Psoas muscle (tissue), 8 donors: ENCODE data around the gene TMEM132C. TPM values are rescaled to one million over a fixed set of nuclear protein-coding genes. Genes with fewer than 3 reads are reported as not detected.

Experiments used
- ATAC-seq, 4 donors: fragments of 200-7000 bp; cut with Tn5 transposase; one replicate each; pipeline ENCODE4 v1.9.1; 2020; ENCODE audit warnings: moderate library complexity in 3 of 4, mild to moderate bottlenecking in 2 of 4
- DNase-seq, 2 donors: peaks; one replicate each; pipeline ENCODE4 v3.0.0-alpha.2; 2020
- H3K27ac ChIP-seq: fragments of 200-600 bp; one replicate; pipeline ENCODE4 v1.8.0; 2022
- H3K27me3 ChIP-seq, 3 donors: fragments of 200-600 bp in 1 of 3; one replicate each; pipeline versions ENCODE4 v1.6.1 to v1.8.0; 2013 to 2022; ENCODE audit warnings: low read length in 2 of 3, mild to moderate bottlenecking in 2 of 3, moderate library complexity in 1 of 3; ENCODE audit not compliant: insufficient read depth in 3 of 3
- H3K36me3 ChIP-seq, 2 donors: fragments of 200-600 bp in 1 of 2; one replicate each; pipeline versions ENCODE4 v1.6.1 to v1.8.0; 2013 to 2022; ENCODE audit warnings: low read depth in 1 of 2, mild to moderate bottlenecking in 1 of 2, moderate library complexity in 1 of 2; ENCODE audit not compliant: insufficient read depth in 1 of 2
- H3K4me1 ChIP-seq: fragments of 200-600 bp; one replicate; pipeline ENCODE4 v1.8.0; 2022
- H3K4me3 ChIP-seq: fragments of 200-600 bp; one replicate; pipeline ENCODE4 v1.8.0; 2022; ENCODE audit warnings: mild to moderate bottlenecking
- H3K9me3 ChIP-seq: fragments of 200-600 bp; one replicate; pipeline ENCODE4 v1.8.0; 2022
- CTCF ChIP-seq: fragments of 200-600 bp; IDR thresholded peaks from one replicate; pipeline ENCODE4 v1.8.0; 2022; ENCODE audit warnings: antibody characterized with exemption
- WGBS, 3 donors: extraction: QIAGEN DNeasy Blood & Tissue Kit; methylation state at CpG; one replicate each; pipeline versions ENCODE4 v1.1.6 to v1.1.7; 2013; 5-methylcytosine and 5-hydroxymethylcytosine counted together
- intact Hi-C, 2 donors: fragments of 100-400 bp; cut with DNase I; formaldehyde crosslinking; loops; one replicate each; pipeline versions ENCODE4 v1.11.0 to v1.14.2; 2022
- polyA plus RNA-seq, 3 donors: library from polyadenylated mRNA; stranded (reverse); fragments of 200-250 nt; gene quantifications; one replicate each; pipeline ENCODE4 v1.2.3, GENCODE V29; 2013
- total RNA-seq, 4 donors: library from RNA; stranded (reverse); fragmentation: NEBNext Ultra II Directional in 2 of 4; extraction: Animal tissue kit (Norgen Biotek cat#: 25700) in 2 of 4; gene quantifications; one replicate each; pipeline versions ENCODE4 v1.2.1 to v1.2.4, GENCODE V29; 2021 to 2023
- donor health status: healthy with polysubstance abuse.
- donor health status: DM: no; HTN: no; CAD: no; lungs with moderate emphysema.
- donor health status: Bipolar disorder and iron deficiency.
- donor health status: healthy.
- donor health status: DM: yes; HTN: yes; CAD: no.
- donor health status: DM: no; HTN: no; CAD: no.
- donor health status: DM: no; HTN: no; CAD: no.
- donor health status: DM: yes; HTN: yes; CAD: no.

TMEM132C gene
- total and polyA plus RNA-seq, 7 donors, result 0.16 to 0.77 (median 0.47) TPM

- Histone ChIP-seq H3K4me1 (no peaks in the 10 kb centered on the region), H3K9me3 (no peaks in the 10 kb centered on the region), H3K27ac (no peak overlapping the region), H3K27me3 (peaks cover 0 to 2% (median 0%) of the 10 kb centered on the region in 3 donors), H3K36me3 (no peaks in the 10 kb centered on the region), H3K4me3 (no peak overlapping the region)
- no peak for DNase-seq
- no peak for ATAC-seq
- 68 to 76% (median 72%) methylated on average over 6 of the region's 6 CpGs for WGBS, 3 donors
- TF ChIP-seq CTCF, result no peak
- intact Hi-C loops, result no loop called here
Measured at GRCh38 chr12:128524439-128524838, 257.5 kb downstream of the TMEM132C start.

- DNase-seq (no peak), ATAC-seq (no peak)
- intact Hi-C loops, result no loop called here
- Histone ChIP-seq H3K27me3 (peaks cover 0 to 2% (median 0%) of the 10 kb centered on the region in 3 donors), H3K4me1 (no peaks in the 10 kb centered on the region), H3K4me3 (no peak overlapping the region), H3K27ac (no peak overlapping the region), H3K9me3 (no peaks in the 10 kb centered on the region), H3K36me3 (no peaks in the 10 kb centered on the region)
- 27 to 47% (median 39%) methylated on average over 3 of the region's 3 CpGs for WGBS, 3 donors
- no peak for TF ChIP-seq CTCF
Measured at GRCh38 chr12:128531170-128531569, 264.2 kb downstream of the TMEM132C start.

GRCh38 chr12:128534906-128535305 lies 267.9 kb downstream of the TMEM132C start:
- 33 to 56% (median 41%) methylated on average over 5 of the region's 5 CpGs for WGBS, 3 donors
- Histone ChIP-seq H3K9me3 (peaks cover 6% of the 10 kb centered on the region), H3K4me1 (no peaks in the 10 kb centered on the region), H3K27ac (no peak overlapping the region), H3K36me3 (no peaks in the 10 kb centered on the region), H3K27me3 (no peaks in the 10 kb centered on the region), H3K4me3 (no peak overlapping the region)
- no peak for TF ChIP-seq CTCF
- ATAC-seq (no peak), DNase-seq (no peak)
- intact Hi-C loops, result no loop called here

GRCh38 chr12:128536810-128537209 lies 269.8 kb downstream of the TMEM132C start:
- no peak overlapping the region for H3K27ac ChIP-seq
- no peak overlapping the region for H3K4me3 ChIP-seq
- H3K27me3 ChIP-seq, result no peaks in the 10 kb centered on the region
- intact Hi-C loops, result no loop called here
- H3K9me3 ChIP-seq, result peaks cover 6% of the 10 kb centered on the region
- DNase-seq (no peak), ATAC-seq (no peak)
- no peaks in the 10 kb centered on the region for H3K36me3 ChIP-seq
- TF ChIP-seq CTCF, result no peak
- no peaks in the 10 kb centered on the region for H3K4me1 ChIP-seq

GRCh38 chr12:128537668-128538067 lies 270.7 kb downstream of the TMEM132C start:
- H3K36me3 ChIP-seq, result no peaks in the 10 kb centered on the region
- intact Hi-C loops, result no loop called here
- ATAC-seq (no peak), DNase-seq (no peak)
- no peaks in the 10 kb centered on the region for H3K27me3 ChIP-seq
- 65 to 74% (median 73%) methylated on average over 1 of the region's 1 CpG for WGBS, 3 donors
- H3K4me3 ChIP-seq, result no peak overlapping the region
- no peak for TF ChIP-seq CTCF
- H3K9me3 ChIP-seq, result peaks cover 6% of the 10 kb centered on the region
- no peak overlapping the region for H3K27ac ChIP-seq
- no peaks in the 10 kb centered on the region for H3K4me1 ChIP-seq
